ENCODE data around the gene BLOC1S3.

The BLOC1S3 gene

GRCh38 chr19:45151821-45152503 lies 26.6 kb upstream of the BLOC1S3 start:
- H3K4me3 ChIP-seq (ENCODE audit: control insufficient read depth, low read depth, low read length) = no peak overlapping the region
- no peak for TF ChIP-seq CTCF (IDR thresholded peaks at IDR 0.05; ENCODE audit: control insufficient read depth, insufficient read depth, low read depth, low read length, missing control alignments)
- no peak for DNase-seq (ENCODE audit: low read depth)

DNA sequence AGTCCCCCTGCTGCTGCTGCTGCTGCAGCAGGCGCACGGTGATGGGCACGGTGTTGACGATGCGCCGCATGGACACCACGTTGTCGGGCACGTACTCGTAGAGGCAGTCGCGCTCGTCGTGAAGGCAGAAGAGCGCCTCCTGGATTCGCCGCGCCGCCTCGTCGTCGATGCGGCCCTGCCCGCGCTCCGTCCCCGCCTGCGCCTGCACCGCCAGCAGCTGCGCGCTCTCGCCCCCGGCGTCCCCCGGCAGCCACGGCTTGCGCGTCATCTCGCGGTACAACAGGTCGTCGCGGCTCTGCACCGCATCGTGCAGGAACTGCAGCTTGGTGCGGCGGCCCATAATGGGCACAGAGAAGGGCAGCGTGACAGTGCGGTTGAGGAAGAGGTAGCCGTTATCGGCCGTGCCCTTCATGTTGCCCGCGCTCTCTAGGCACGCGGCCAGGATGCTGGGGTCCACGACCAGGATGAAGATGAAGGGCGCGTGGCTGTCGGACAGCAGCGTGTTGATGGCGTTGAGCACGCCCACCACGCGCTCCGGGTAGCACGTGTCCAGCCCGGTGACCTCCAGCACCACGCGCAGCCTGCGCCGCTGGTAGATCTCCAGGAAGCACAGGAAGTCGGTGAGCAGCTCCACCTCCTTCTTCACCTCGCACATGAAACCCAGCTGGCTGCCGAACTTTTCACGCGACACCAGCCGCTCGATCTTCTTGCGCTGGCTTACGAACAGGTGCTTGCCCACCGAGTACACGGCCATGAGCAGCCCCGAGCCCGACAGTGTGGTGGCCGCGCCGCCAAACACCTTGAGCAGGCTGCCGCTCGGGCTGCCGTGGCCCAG lies 25.9 kb upstream of the BLOC1S3 start:
- H3K4me3 ChIP-seq (ENCODE audit: control insufficient read depth, low read depth, low read length) = 0 out of 2 replicates have a peak overlapping the region, but pooled peaks have one; percentile 2
- no peak for DNase-seq (ENCODE audit: low read depth)

DNA sequence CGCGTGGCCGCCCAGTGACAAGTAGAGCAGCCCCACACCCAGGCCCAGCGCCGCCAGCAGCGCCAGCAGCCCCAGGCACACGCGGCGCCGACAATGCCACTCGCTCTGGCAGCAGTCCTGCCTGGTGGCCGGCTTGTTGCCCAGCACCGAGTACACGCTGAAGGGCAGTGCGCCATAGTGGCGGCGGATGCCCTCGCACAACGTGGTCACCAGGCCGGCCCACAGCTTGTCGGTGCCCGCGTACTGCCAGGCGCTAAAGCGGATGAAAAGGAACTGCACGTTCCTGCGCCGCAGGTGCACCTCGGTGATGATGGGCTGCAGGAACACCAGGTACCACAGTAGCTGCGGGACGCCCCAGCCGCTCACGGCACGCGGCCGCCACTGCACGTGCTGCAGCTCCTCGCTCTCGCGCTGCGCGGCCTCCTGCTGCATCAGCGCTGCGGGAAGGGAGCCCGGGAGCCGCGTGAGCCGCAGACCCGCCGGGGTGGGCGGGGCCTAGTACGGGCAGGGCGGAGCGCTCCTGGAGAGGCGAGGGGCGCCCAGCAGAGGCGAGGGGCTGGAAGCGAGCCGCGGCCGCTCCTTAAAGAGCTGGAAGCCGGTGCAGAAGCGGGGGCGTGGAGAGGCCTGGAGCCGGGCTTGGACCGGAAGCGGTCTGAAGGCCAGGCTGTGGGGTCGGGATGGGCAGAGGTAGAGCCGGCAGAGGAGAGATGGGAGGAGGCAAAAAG lies 25.1 kb upstream of the BLOC1S3 start:
- no peak for TF ChIP-seq CTCF (IDR thresholded peaks at IDR 0.05; ENCODE audit: control insufficient read depth, insufficient read depth, low read depth, low read length, missing control alignments)
- no peak for DNase-seq (ENCODE audit: low read depth)
- H3K4me3 ChIP-seq (ENCODE audit: control insufficient read depth, low read depth, low read length) = no peak overlapping the region; the same call in 1 of the 2 replicates

More for the DNA sequence above, 25.9 kb upstream of the BLOC1S3 start:
- no peak for TF ChIP-seq CTCF (IDR thresholded peaks at IDR 0.05; ENCODE audit: control insufficient read depth, insufficient read depth, low read depth, low read length, missing control alignments)

DNA sequence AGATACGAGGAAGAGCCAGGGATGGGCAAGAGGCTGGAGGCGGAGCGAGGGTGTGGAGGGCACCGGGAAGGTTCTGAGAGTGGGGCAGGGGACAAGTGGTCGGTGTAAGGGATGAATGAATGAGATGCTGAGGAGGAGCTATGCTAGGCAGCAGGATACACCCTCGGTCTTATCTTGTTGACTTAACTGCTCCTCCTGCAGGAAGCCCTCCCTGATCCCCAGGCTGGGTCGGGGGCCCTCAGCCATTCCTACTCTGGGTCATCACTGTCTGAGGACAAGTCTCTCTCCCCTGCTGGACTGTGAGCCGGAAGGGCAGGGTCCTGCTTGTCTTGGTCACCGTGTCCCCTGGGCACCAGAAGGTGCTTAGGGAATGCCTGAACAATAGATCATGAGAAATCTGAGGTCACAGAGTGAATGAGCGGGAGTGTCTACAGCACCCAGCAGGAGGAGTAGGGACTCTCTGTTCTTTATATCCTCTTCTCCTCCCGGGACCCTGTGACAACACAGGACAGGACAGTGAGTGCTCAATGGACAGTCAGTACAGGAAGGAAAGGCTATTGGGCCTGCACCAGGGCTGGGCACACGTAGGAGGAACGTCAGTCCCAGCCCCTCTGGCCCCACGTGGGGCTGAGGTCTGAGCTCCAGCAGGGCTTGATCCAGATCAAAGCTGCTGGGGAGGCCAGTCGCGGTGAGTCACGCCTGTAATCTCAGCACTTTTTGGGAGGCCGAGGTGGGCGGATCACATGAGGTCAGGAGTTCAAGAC lies 24.3 kb upstream of the BLOC1S3 start:
- TF ChIP-seq CTCF (IDR thresholded peaks at IDR 0.05; ENCODE audit: control insufficient read depth, insufficient read depth, low read depth, low read length, missing control alignments) = peak; percentile 24
- H3K4me3 ChIP-seq (ENCODE audit: control insufficient read depth, low read depth, low read length) = no peak overlapping the region
- peak; percentile 33 for DNase-seq (ENCODE audit: low read depth)

GRCh38 chr19:45156011-45156630 lies 22.5 kb upstream of the BLOC1S3 start:
- TF ChIP-seq CTCF (IDR thresholded peaks at IDR 0.05; ENCODE audit: control insufficient read depth, insufficient read depth, low read depth, low read length, missing control alignments) = no peak
- DNase-seq (ENCODE audit: low read depth) = no peak
- H3K4me3 ChIP-seq (ENCODE audit: control insufficient read depth, low read depth, low read length) = no peak overlapping the region
